GM12872 (cell line): ENCODE results near the gene DPEP3.
A peak's percentile ranks its signal among the peaks of the same experiment; 100 is the strongest.

Source experiments
- TF ChIP-seq, protein P1 (sequence below): IDR thresholded peaks from 3 replicates; pipeline ENCODE4 v1.5.1; 2011; ENCODE audit warnings: low read depth, mild to moderate bottlenecking, low read length, moderate library complexity; ENCODE audit not compliant: insufficient read depth

Gene DPEP3

GRCh38 chr16:67943619-67944504 is 36.4 kb downstream of the DPEP3 start, which contains the start of gene LCAT:
Gene LCAT (minus strand): TSS chr16:67944120. CDS start chr16:67944101, 19 bp downstream.
- TF ChIP-seq, protein P1, sequence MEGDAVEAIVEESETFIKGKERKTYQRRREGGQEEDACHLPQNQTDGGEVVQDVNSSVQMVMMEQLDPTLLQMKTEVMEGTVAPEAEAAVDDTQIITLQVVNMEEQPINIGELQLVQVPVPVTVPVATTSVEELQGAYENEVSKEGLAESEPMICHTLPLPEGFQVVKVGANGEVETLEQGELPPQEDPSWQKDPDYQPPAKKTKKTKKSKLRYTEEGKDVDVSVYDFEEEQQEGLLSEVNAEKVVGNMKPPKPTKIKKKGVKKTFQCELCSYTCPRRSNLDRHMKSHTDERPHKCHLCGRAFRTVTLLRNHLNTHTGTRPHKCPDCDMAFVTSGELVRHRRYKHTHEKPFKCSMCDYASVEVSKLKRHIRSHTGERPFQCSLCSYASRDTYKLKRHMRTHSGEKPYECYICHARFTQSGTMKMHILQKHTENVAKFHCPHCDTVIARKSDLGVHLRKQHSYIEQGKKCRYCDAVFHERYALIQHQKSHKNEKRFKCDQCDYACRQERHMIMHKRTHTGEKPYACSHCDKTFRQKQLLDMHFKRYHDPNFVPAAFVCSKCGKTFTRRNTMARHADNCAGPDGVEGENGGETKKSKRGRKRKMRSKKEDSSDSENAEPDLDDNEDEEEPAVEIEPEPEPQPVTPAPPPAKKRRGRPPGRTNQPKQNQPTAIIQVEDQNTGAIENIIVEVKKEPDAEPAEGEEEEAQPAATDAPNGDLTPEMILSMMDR, result no peak

DNA sequence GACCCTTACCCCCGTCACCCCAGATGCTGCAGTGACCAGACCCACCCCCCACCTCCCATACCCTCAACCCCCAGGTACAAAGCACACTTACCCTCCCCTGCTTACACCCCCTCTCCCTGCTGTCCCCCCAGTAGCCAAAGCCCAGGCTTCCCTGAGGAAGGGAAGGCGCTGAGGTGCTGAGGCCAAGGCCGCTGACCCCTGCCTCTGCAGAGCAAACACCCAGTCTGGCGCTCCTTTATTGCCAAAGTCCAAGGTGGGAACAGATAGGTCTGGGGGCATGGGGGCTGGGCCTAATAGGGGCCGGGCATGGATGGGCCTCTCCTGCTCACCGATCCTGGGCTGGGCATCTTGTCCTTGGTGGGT is 37.1 kb downstream of the DPEP3 start:
- TF ChIP-seq, protein P1, result no peak

DNA sequence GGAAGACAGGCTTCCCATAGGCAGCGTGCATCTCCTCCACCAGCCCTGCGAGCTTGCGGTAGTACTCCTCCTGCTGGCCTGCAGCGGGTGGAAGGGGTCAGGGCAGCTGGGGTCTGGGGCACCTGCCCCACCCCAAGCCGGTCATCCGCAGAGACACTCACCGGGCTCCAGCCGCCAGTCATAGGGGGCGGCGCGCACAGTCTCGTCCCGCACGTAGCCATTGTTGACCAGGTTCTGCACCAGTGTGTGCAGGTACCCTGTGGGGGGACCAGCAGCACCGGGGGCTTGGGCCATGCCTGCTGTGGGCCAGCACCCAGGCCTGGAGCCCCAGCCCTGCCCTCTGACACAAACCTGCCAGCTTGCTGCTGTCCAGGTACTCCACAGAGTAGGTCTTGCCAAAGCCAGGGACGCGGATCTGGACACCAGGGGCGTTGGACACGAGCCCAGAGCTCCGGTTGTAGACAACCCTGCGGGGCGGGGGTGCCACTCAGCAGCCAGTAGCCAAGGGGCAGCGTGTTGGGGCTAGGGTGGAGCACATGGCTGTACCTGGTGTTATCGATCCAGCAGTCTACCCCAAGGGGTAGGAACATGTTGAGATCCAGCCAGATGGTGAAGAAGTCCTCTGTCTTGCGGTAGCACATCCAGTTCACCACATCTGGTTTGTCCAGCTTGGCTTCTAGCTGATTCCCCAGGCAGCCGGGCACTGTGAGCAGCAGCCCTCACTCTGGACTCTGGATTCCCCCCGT is 37.6 kb downstream of the DPEP3 start:
- TF ChIP-seq, protein P1, result no peak

- TF ChIP-seq, protein P1, result peak; percentile 91
Measured at GRCh38 chr16:67942200-67942509, 38.1 kb downstream of the DPEP3 start.

DNA sequence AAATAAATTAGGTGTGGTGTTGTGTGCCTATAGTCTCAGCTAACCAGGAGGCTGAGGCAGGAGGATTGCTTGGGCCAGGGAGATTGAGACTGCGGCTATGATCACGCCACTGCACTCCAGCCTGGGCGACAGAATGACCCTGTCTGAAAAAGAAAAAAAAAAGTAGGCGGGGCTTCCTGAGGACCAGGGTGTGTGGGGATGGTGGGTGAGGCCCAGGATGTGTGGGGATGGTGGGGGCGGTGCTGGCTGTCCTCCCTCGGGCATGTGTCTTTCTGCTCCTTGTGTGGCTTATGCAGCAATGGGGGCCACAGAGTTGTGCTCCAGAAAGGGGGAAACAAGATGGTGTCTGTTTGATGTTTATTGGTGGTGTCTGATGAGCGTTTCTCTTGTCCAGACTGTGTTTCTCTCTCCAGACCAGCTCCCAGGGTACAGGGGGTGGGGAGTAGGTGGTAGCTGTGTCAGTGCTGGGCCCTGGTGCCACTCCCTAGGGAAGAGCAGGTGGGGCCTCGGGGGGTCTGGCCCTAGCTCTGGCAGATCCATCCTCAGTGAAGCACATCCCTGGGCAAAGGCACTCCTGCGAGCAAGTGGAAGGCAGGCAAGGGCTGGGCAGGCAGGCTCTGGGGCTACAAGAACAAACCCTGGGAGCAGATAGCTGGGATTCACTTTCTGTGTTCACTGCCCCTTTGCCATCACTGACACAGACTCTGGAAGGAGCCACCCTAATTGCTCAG is 38.7 kb downstream of the DPEP3 start:
- TF ChIP-seq, protein P1, result no peak

DNA sequence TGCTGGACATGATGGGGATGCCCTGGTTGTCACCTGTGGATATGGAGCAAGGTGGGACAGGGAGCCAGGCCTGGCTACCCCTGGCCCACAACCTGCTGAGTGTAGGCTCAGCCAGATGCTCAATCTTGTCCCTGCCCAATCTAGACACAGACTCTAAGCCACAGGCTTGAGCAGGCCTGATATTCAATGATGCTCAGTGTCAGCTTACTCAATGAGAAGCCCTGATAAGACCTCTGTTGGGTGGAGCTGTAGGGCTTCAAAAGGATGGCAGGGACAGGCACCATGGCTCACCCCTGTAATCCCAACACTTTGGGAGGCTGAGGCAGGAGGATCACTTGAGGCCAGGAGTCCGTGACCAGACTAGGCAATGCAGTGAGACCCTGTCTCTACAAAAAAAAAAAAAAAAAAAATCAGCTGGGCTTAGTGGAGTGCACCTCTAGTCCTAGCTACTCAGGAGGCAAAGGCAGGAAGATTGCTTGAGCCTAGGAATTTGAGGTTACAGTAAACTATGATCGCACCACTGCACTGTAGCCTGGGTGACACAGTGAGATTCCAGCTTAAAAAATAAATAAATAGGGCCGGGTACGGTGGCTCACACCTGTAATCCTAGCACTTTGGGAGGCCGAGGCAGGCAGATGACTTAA is 39.7 kb downstream of the DPEP3 start:
- TF ChIP-seq, protein P1, result no peak
